ENCODE results near the gene METTL9. TPM values are rescaled to one million over a fixed set of nuclear protein-coding genes. Genes with fewer than 3 reads are reported as not detected.
"Not testable (repeated sequence)": the region's sequence is repeated elsewhere in the genome, so short reads cannot be mapped to it uniquely, and the experiment has no call there.

METTL9 gene
- 100 to 1,000 TPM in 3 of 5 donors, 10 to 100 TPM in 2; 82.1 to 879 (median 188) TPM for total RNA-seq
- 10 to 100 TPM; 34.4 to 76.8 (median 63.4) TPM for polyA plus RNA-seq
- long read RNA-seq, donor 1, full-length matches to known transcripts, result 27 of 27 reads
- long read RNA-seq, donor 1, partial matches to known transcripts, result 0 of 27 reads
- long read RNA-seq, donor 1, other reads (novel, unspliced or antisense), result 0 of 27 reads
- long read RNA-seq, donor 2, full-length matches to known transcripts, result 38 of 43 reads
- long read RNA-seq, donor 2, partial matches to known transcripts, result 5 of 43 reads
- long read RNA-seq, donor 2, other reads (novel, unspliced or antisense), result 0 of 43 reads
- long read RNA-seq, donor 3, full-length matches to known transcripts, result 22 of 22 reads
- long read RNA-seq, donor 3, partial matches to known transcripts, result 0 of 22 reads
- long read RNA-seq, donor 3, other reads (novel, unspliced or antisense), result 0 of 22 reads
- long read RNA-seq, donor 4, full-length matches to known transcripts, result 7 of 7 reads
- long read RNA-seq, donor 4, partial matches to known transcripts, result 0 of 7 reads
- long read RNA-seq, donor 4, other reads (novel, unspliced or antisense), result 0 of 7 reads
- long read RNA-seq, donor 5, full-length matches to known transcripts, result 59 of 59 reads
- long read RNA-seq, donor 5, partial matches to known transcripts, result 0 of 59 reads
- long read RNA-seq, donor 5, other reads (novel, unspliced or antisense), result 0 of 59 reads
- long read RNA-seq, donor 6, full-length matches to known transcripts, result 92 of 115 reads
- long read RNA-seq, donor 6, partial matches to known transcripts, result 23 of 115 reads
- long read RNA-seq, donor 6, other reads (novel, unspliced or antisense), result 0 of 115 reads
- long read RNA-seq, donor 7, full-length matches to known transcripts, result 70 of 70 reads
- long read RNA-seq, donor 7, partial matches to known transcripts, result 0 of 70 reads
- long read RNA-seq, donor 7, other reads (novel, unspliced or antisense), result 0 of 70 reads
- long read RNA-seq, donor 8, full-length matches to known transcripts, result 42 of 53 reads
- long read RNA-seq, donor 8, partial matches to known transcripts, result 11 of 53 reads
- long read RNA-seq, donor 8, other reads (novel, unspliced or antisense), result 0 of 53 reads
- long read RNA-seq, donor 9, full-length matches to known transcripts, result 54 of 54 reads
- long read RNA-seq, donor 9, partial matches to known transcripts, result 0 of 54 reads
- long read RNA-seq, donor 9, other reads (novel, unspliced or antisense), result 0 of 54 reads
- long read RNA-seq, donor 10, full-length matches to known transcripts, result 19 of 19 reads
- long read RNA-seq, donor 10, partial matches to known transcripts, result 0 of 19 reads
- long read RNA-seq, donor 10, other reads (novel, unspliced or antisense), result 0 of 19 reads

DNA sequence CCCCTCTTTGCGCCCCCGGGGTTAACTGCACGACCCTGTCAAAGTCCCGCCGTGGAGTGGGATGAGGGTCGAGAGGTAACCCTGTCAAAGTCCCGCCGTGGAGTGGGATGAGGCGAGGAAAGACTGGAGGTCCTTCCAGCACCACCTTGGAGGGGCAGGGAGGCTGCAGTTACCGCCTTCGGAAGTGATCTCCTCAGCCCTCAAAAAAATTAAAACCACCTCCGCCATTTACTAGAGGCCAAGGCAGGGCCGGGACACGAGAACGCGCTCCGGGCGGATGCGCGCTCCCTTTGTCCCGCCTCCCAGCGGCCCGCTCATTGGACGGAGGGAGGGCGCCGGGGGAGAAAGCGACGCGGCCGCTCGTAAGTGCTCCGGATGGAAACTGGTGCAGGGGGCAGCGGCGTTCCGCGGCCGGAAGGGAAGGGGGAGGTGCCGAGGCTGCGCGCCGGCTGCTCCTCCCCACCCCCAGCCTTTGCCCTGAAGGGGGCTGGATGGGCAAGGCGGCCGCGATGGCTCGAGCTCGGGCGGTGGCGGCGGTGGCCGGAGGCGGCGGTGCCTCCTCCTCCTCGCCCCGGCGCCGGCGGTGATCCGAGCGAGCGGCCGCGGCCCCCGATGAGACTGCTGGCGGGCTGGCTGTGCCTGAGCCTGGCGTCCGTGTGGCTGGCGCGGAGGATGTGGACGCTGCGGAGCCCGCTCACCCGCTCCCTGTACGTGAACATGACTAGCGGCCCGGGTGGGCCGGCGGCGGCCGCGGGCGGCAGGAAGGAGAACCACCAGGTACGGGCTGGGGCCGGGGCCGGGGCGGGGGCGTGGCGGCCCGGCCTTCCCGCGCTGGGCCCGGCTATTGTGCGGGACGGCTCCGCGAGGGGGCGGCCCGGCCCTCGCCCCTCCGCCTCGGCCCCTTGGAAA is at the start of gene METTL9:
Gene METTL9, plus strand, starts transcription at position 456 of the 909 bp plus-strand sequence. Its CDS starts 157 bp downstream, at position 613.
- H3K4me3 ChIP-seq, result peak within 1 kb of the TSS; percentile 77 to 98 (median 91)
- peak within 1 kb of the TSS; percentile 94 to 98 (median 97) for H3K27ac ChIP-seq
- DNase-seq, result peak; percentile 96 to 99
- H3K4me1 ChIP-seq, result peaks cover 15 to 54% (median 34%) of the 10 kb centered on the region in 4 donors
- no peak for TF ChIP-seq POLR2A (IDR thresholded peaks at IDR 0.05)
- TF ChIP-seq, protein P1, sequence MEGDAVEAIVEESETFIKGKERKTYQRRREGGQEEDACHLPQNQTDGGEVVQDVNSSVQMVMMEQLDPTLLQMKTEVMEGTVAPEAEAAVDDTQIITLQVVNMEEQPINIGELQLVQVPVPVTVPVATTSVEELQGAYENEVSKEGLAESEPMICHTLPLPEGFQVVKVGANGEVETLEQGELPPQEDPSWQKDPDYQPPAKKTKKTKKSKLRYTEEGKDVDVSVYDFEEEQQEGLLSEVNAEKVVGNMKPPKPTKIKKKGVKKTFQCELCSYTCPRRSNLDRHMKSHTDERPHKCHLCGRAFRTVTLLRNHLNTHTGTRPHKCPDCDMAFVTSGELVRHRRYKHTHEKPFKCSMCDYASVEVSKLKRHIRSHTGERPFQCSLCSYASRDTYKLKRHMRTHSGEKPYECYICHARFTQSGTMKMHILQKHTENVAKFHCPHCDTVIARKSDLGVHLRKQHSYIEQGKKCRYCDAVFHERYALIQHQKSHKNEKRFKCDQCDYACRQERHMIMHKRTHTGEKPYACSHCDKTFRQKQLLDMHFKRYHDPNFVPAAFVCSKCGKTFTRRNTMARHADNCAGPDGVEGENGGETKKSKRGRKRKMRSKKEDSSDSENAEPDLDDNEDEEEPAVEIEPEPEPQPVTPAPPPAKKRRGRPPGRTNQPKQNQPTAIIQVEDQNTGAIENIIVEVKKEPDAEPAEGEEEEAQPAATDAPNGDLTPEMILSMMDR (IDR thresholded peaks at IDR 0.05), result peak in 1 of 7 experiments; percentile 8
- TF ChIP-seq POLR2AphosphoS5 (IDR thresholded peaks at IDR 0.05), result peak; percentile 71 to 94 (median 86)
- no peaks in the 10 kb centered on the region for H3K27me3 ChIP-seq
- intact Hi-C loops (cut with DNase I; ENCODE audit: low total_unique reads), result loop anchor here (10.0 kb wide), 1 partner anchor 585 kb away; no protein-coding TSS in a partner anchor
- H3K36me3 ChIP-seq, result no peaks in the 10 kb centered on the region
- no peaks in the 10 kb centered on the region for H3K9me3 ChIP-seq
- 0 to 1% (median 0%) methylated on average over 24 to 100 of the region's 100 CpGs for WGBS, 5 donors

DNA sequence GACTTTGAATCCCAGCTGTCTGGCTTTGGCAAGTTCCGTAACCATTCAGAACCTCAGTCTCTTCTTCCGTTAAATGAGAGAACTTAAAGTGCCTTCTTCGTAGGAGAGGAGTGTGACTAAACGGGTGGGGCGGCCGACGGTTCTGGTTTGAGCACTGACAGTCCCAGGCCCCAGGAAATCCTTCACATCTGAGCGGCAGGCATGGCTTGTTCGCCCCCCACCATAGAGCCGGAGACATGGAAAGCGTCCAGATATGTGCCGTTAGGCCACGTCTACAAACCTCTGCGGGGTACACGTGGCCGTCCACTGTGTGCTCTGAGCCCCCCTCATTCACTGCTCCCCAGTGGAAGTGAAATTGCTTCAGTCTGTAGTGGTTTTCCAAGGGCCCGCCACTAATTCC is 49.4 kb upstream of the METTL9 start:
- not testable (repeated sequence) for DNase-seq, H3K4me3 ChIP-seq

DNA sequence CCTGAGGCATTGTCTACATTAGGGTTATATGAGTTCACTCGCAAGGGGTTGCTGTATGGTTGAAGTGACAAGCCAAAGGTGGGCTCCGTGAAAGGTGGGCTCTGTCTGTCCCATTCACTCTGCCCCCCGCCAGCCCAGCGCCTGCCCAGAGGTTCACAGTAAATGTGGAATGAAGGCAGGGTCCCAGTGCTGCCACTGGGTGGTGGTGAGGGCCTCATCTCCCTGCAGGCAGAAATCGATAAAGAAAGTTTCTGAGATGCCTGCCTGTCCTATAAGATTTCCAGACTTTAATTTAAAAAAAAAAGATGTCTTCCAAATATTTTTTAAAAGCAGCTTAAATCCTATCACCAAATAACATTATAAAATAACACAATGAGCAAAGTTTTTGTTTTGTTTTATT is 48.9 kb upstream of the METTL9 start:
- H3K4me3 ChIP-seq; intact Hi-C loops (cut with DNase I; ENCODE audit: low total_unique reads); H3K36me3 ChIP-seq; H3K27ac ChIP-seq; DNase-seq; H3K9me3 ChIP-seq: not testable (repeated sequence)
- Histone ChIP-seq H3K4me1 (peaks cover 9 to 11% (median 9%) of the 10 kb centered on the region in 4 donors), H3K27me3 (peaks cover 0 to 14% (median 0%) of the 10 kb centered on the region in 3 donors)
- 35 to 50% (median 44%) methylated on average over 1 of the region's 5 CpGs for WGBS, 5 donors

More for the DNA sequence above, 49.4 kb upstream of the METTL9 start:
- H3K9me3 ChIP-seq; H3K36me3 ChIP-seq; H3K4me1 ChIP-seq; H3K27me3 ChIP-seq; H3K27ac ChIP-seq; intact Hi-C loops (cut with DNase I; ENCODE audit: low total_unique reads): not testable (repeated sequence)
- 90 to 93% (median 91%) methylated on average over 11 to 17 of the region's 17 CpGs for WGBS, 5 donors

DNA sequence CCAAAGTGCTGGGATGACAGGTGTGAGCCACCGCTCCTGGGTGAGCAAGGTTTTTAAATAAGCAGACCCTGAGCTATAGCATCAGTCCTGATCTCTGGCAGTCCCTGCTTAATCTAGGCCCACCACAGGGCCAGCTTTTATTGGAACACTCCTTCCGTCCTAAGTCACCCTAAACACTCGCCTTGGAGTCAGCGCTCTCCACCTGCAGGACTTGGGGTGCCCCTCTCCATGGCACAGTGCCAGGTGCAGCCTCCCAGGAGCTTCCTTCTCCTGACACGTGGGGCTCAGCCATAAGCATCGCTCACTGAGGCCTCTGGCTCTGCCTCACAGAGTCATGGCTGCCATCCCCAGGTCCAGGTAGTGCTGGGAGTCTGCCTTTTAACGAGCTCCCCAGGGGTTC is 48.3 kb upstream of the METTL9 start:
- H3K9me3 ChIP-seq; DNase-seq; intact Hi-C loops (cut with DNase I; ENCODE audit: low total_unique reads); H3K4me3 ChIP-seq; H3K36me3 ChIP-seq; H3K27ac ChIP-seq: not testable (repeated sequence)
- H3K27me3 ChIP-seq, result peaks cover 0 to 16% (median 2%) of the 10 kb centered on the region in 3 donors
- WGBS, 5 donors, result 91 to 100% (median 98%) methylated on average over 2 to 5 of the region's 7 CpGs
- peaks cover 9 to 11% (median 9%) of the 10 kb centered on the region in 4 donors for H3K4me1 ChIP-seq

DNA sequence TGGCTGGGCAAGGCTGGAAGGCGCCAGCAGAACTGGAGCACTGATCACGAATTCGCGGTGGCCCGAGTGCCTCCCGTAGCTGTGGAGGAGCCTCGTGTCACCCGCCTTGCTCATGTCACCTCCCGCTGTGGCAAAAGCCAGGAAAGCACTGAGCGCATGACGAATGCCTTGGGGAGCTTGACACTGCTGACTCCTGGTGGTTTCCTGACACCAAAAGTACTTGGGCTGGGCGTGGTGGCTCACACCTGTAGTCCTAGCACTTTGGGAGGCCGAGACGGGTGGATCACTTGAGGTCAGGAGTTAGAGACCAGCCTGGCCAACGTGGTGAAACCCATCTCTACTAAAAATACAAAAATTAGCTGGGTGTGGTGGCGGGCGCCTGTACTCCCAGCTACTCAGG is 47.8 kb upstream of the METTL9 start:
- DNase-seq; H3K4me3 ChIP-seq; intact Hi-C loops (cut with DNase I; ENCODE audit: low total_unique reads); H3K36me3 ChIP-seq; H3K9me3 ChIP-seq; H3K27ac ChIP-seq: not testable (repeated sequence)
- H3K27me3 ChIP-seq, result peaks cover 0 to 16% (median 5%) of the 10 kb centered on the region in 3 donors
- peaks cover 9 to 11% (median 9%) of the 10 kb centered on the region in 4 donors for H3K4me1 ChIP-seq
- WGBS, 5 donors, result 82 to 90% (median 89%) methylated on average over 8 to 15 of the region's 17 CpGs

DNA sequence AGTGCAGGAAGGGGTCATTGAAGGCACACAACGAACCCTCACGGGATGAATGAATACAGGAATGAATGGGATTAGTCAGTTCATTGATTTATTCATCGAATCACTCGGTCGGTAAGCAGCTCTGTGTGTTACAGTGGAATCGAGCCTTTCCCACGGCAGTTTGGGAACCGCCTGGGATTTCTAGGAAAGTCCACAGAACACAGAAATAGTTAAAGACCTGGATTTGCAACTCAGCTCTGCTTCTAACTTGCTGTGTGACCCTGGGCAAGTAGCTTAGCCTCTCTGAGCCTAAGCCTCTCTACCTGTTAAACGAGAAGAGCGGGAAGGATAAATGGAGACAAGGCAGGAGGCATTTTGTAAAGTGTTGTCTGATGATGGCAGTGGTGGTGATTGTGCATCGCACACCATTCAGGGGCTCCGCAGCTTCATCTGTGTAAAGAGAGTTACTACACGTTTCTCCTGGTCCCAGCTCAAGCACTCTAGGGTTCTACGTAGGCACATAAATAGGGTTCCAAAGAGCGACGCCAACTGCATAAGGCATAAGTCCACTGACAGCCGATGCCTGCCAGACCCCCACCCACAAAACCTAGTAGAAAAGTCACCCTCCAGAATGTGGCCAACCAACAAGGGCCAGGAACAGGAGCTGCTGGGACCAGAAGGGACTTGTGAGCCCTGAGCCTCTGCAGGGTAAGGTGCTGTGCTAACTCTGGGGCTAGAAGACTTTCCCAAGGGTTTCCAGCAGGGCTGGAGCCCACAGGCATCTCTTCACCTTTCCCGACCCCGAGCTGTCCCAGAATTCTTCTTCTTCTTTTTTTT is 45.7 kb upstream of the METTL9 start:
- WGBS, 5 donors, result 84 to 89% (median 86%) methylated on average over 19 of the region's 19 CpGs
- DNase-seq; H3K27ac ChIP-seq; intact Hi-C loops (cut with DNase I; ENCODE audit: low total_unique reads); H3K36me3 ChIP-seq; H3K9me3 ChIP-seq; H3K4me3 ChIP-seq: not testable (repeated sequence)
- Histone ChIP-seq H3K27me3 (peaks cover 0 to 28% (median 5%) of the 10 kb centered on the region in 3 donors), H3K4me1 (peaks cover 9 to 11% (median 9%) of the 10 kb centered on the region in 4 donors)

All from stomach (tissue), 19 donors.